NCI-H1092 treated with DMSO at 0.1 percent for 48 hours (cell line): ENCODE results near the gene PHKG1.
"Not testable (repeated sequence)": the region's sequence is repeated elsewhere in the genome, so short reads cannot be mapped to it uniquely, and the experiment has no call there.

Experiments used
- DNase-seq: peaks from one replicate; lab custom pipeline; 2025; lab: John Stamatoyannopoulos, UW

Gene PHKG1

GRCh38 chr7:56045758-56046157 lies 47.0 kb downstream of the PHKG1 start:
- not testable (repeated sequence) for DNase-seq

- DNase-seq, result no peak
Measured at GRCh38 chr7:56040730-56041129, 52.0 kb downstream of the PHKG1 start.

GRCh38 chr7:56033671-56034432 lies 58.9 kb downstream of the PHKG1 start:
- DNase-seq, result peak; percentile 83

GRCh38 chr7:56032578-56032977 lies 60.2 kb downstream of the PHKG1 start:
- DNase-seq, result not testable (repeated sequence)

- DNase-seq, result not testable (repeated sequence)
Measured at GRCh38 chr7:56031556-56031955, 61.2 kb downstream of the PHKG1 start.

- DNase-seq, result no peak
Measured at GRCh38 chr7:56030340-56030739, 62.4 kb downstream of the PHKG1 start.
